ENCODE results near the gene ACVR1C. TPM values are rescaled to one million over a fixed set of nuclear protein-coding genes. Genes with fewer than 3 reads are reported as not detected.

The ACVR1C gene
- total and polyA plus RNA-seq, 2 of the 8 experiments (the other 6 are each of a cell fraction or from before 2014, with no cell fraction given) = 0.21 to 0.52 TPM

GRCh38 chr2:157557770-157558169 lies 70.9 kb downstream of the ACVR1C start (continued):
- TF ChIP-seq CHD7 (IDR thresholded peaks at IDR 0.05; ENCODE audit: insufficient replicate concordance, low read length) = no peak
- TF ChIP-seq JUND (IDR thresholded peaks at IDR 0.05; ENCODE audit: low read length) = no peak
- no peak for TF ChIP-seq KDM1A (IDR thresholded peaks at IDR 0.05; ENCODE audit: borderline replicate concordance, low read length)
- no peak for TF ChIP-seq POLR2A (IDR thresholded peaks at IDR 0.05; ENCODE audit: control extremely low read depth in 1 of 2, low read depth in 2 of 2, low read length in 2 of 2)
- no peak for TF ChIP-seq ASH2L (IDR thresholded peaks at IDR 0.05; ENCODE audit: low read length)
- no peak for TF ChIP-seq SP2 (IDR thresholded peaks at IDR 0.05; ENCODE audit: low read length)
- no peak for TF ChIP-seq RNF2 (IDR thresholded peaks at IDR 0.05; ENCODE audit: borderline replicate concordance, low read depth, low read length, missing control alignments, poor library complexity, severe bottlenecking)
- no peak for TF ChIP-seq TAF7 (optimal IDR thresholded peaks at IDR 0.05; ENCODE audit: borderline replicate concordance, low read depth, low read length)
- TF ChIP-seq RFX5 (IDR thresholded peaks at IDR 0.05; ENCODE audit: borderline replicate concordance, low read depth, low read length) = no peak
- no peak for TF ChIP-seq NRF1 (IDR thresholded peaks at IDR 0.05; ENCODE audit: low read depth, low read length)
- TF ChIP-seq SIN3A (conservative IDR thresholded peaks at IDR 0.05 in 1 of 2, IDR thresholded peaks at IDR 0.05 in 1 of 2; ENCODE audit: low read depth in 1 of 2, low read length in 2 of 2) = no peak
- TF ChIP-seq FOSL1 (IDR thresholded peaks at IDR 0.05; ENCODE audit: insufficient read depth, low read depth, low read length) = no peak

Data from H1 (cell line).